ENCODE measurements around the gene MEF2C.
"Not testable (repeated sequence)": the region's sequence is repeated elsewhere in the genome, so short reads cannot be mapped to it uniquely, and the experiment has no call there.

MEF2C gene

DNA sequence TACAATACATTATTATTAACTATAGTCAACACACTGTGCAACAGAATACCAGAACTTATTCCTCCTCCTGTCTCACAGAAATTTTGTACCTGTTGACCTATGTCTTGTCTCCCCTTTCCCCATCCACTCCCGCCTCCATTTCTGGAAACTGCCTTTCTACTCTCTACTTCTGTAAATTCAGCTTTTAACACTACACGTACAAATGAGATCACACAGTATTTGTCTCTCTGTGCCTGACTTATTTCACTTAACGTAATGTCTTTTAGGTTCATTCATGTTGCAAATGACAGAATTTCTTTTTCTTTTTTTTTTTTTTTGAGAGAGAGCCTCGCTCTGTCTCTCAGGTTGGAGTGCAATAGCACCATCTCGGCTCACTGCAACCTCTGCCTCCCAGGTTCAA lies 19.5 kb downstream of the MEF2C start:
- no peak for DNase-seq (ENCODE audit: low read depth)
- no peak for TF ChIP-seq CTCF (IDR thresholded peaks at IDR 0.05; ENCODE audit: insufficient read depth, low read depth, low read length, missing control alignments)

GRCh38 chr5:88862547-88863175 lies 20.3 kb downstream of the MEF2C start:
- no peak for DNase-seq (ENCODE audit: low read depth)
- no peak for TF ChIP-seq CTCF (IDR thresholded peaks at IDR 0.05; ENCODE audit: insufficient read depth, low read depth, low read length, missing control alignments)
- no peak overlapping the region for H3K4me3 ChIP-seq (ENCODE audit: low read length)

More for the DNA sequence above, 19.5 kb downstream of the MEF2C start:
- H3K4me3 ChIP-seq (ENCODE audit: low read length): no peak overlapping the region

GRCh38 chr5:88861231-88861630 lies 21.8 kb downstream of the MEF2C start:
- DNase-seq (ENCODE audit: low read depth): peak; percentile 85
- no peak for TF ChIP-seq CTCF (IDR thresholded peaks at IDR 0.05; ENCODE audit: insufficient read depth, low read depth, low read length, missing control alignments)
- no peak overlapping the region for H3K4me3 ChIP-seq (ENCODE audit: low read length)

- no peak for TF ChIP-seq CTCF (IDR thresholded peaks at IDR 0.05; ENCODE audit: insufficient read depth, low read depth, low read length, missing control alignments)
- no peak overlapping the region for H3K4me3 ChIP-seq (ENCODE audit: low read length)
- peak; percentile 4 for DNase-seq (ENCODE audit: low read depth)
Observed at GRCh38 chr5:88860501-88860900, 22.5 kb downstream of the MEF2C start.

DNA sequence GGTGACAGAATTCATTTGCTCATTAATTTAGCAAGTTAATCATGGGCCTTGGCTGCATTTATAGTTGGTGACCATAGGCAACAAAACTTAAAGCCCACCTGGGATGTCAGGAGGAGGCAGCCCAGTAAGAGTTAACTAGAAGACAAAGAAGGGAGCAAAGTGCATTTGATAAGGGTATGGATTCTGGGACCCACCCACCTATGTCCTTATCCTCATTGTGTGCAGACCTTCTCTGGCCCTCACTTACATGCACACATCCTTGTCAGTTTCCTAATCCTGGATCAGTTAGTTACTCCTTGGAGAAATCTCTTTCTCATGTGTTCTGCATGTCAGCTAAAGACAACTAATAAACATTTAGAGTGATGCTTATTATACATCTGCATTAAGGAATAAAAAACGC lies 24.6 kb downstream of the MEF2C start:
- H3K4me3 ChIP-seq (ENCODE audit: low read length): no peak overlapping the region
- no peak for TF ChIP-seq CTCF (IDR thresholded peaks at IDR 0.05; ENCODE audit: insufficient read depth, low read depth, low read length, missing control alignments)

GRCh38 chr5:88856381-88856780 lies 26.6 kb downstream of the MEF2C start:
- H3K4me3 ChIP-seq (ENCODE audit: low read length): not testable (repeated sequence)

More for the DNA sequence above, 24.6 kb downstream of the MEF2C start:
- DNase-seq (ENCODE audit: low read depth): no peak

DNA sequence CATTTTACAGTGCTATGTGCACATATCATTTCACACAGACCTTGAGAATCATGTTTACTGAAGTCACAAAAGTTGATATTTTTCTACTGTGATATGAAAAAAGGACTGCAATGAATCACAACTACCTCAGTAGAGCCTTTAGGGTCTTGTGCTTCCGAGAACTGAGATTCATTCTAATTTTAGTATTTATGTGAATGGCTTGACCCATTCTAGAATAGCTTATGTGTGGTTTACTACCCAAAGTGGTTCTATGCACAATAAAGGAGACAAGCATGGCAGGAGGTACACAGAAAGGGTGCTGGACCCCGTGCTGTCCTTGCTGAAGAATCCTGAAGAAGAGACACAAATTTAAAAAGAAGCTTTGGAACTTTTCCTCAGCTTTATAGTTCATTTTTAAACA lies 28.2 kb downstream of the MEF2C start:
- TF ChIP-seq CTCF (IDR thresholded peaks at IDR 0.05; ENCODE audit: insufficient read depth, low read depth, low read length, missing control alignments): no peak
- no peak for DNase-seq (ENCODE audit: low read depth)
- H3K4me3 ChIP-seq (ENCODE audit: low read length): no peak overlapping the region

More at GRCh38 chr5:88856381-88856780, 26.6 kb downstream of the MEF2C start:
- not testable (repeated sequence) for DNase-seq (ENCODE audit: low read depth)

Data from epithelial cell of esophagus (primary cell).